Large intestine (tissue), 3 donors: ENCODE results near the gene BRF1. TPM values are rescaled to one million over a fixed set of nuclear protein-coding genes. Genes with fewer than 3 reads are reported as not detected.

Experiments
- DNase-seq, 2 donors: peaks; one replicate each; pipeline versions ENCODE4 v3.0.0 to v3.0.0-alpha.2; 2013
- H3K27ac ChIP-seq: one replicate; pipeline ENCODE4 v1.5.1; 2013; ENCODE audit warnings: low read length
- H3K27me3 ChIP-seq: 2 replicates; pipeline ENCODE4 v1.6.1; 2013; ENCODE audit warnings: low read length; ENCODE audit not compliant: control insufficient read depth, insufficient read depth
- H3K36me3 ChIP-seq: 2 replicates; pipeline ENCODE4 v1.6.1; 2013; ENCODE audit warnings: low read length; ENCODE audit not compliant: control insufficient read depth, insufficient read depth
- H3K4me1 ChIP-seq: one replicate; pipeline ENCODE4 v1.6.1; 2013; ENCODE audit warnings: low read length; ENCODE audit not compliant: control insufficient read depth, insufficient read depth
- H3K4me3 ChIP-seq: one replicate; pipeline ENCODE4 v1.5.1; 2013; ENCODE audit warnings: low read length
- H3K9me3 ChIP-seq: one replicate; pipeline ENCODE4 v1.6.1; 2013; ENCODE audit warnings: mild to moderate bottlenecking, low read depth, low read length, moderate library complexity; ENCODE audit not compliant: control insufficient read depth
- WGBS: methylation state at CpG from one replicate; pipeline ENCODE4 v1.1.5; 2013; ENCODE audit warnings: low lambda C conversion rate; ENCODE audit not compliant: insufficient coverage; 5-methylcytosine and 5-hydroxymethylcytosine counted together
- polyA plus RNA-seq: library from polyadenylated mRNA; unstranded; fragments of 120-200 nt; gene quantifications from one replicate; pipeline ENCODE4 v1.2.1, GENCODE V29; 2013

The BRF1 gene
- polyA plus RNA-seq, 1 donor: 21.6 TPM

DNA sequence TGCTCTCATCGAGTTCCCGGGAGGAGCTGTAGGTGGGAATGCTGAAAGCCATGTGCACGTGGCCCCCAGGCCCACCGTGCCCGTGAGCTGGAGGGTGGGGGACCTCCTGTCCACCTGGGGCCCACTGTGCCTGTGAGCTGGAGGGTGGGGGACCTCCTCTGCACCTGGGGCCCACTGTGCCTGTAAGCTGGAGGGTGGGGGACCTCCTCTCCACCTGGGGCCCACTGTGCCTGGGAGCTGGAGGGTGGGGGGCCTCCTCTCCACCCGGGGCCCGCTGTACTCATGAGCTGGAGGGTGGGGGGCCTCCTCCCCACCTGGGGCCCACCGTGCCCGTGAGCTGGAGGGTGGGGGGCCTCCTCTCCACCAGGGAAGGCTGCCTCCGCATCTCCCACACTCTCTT, 105.8 kb downstream of the BRF1 start:
- Histone ChIP-seq H3K27ac (no peak overlapping the region), H3K9me3 (no peaks in the 10 kb centered on the region), H3K4me3 (no peak overlapping the region), H3K27me3 (peaks cover 74% of the 10 kb centered on the region), H3K36me3 (no peaks in the 10 kb centered on the region), H3K4me1 (peaks cover 16% of the 10 kb centered on the region)
- WGBS: no CpG with 5 or more reads among the region's 10 CpGs
- DNase-seq: no peak

DNA sequence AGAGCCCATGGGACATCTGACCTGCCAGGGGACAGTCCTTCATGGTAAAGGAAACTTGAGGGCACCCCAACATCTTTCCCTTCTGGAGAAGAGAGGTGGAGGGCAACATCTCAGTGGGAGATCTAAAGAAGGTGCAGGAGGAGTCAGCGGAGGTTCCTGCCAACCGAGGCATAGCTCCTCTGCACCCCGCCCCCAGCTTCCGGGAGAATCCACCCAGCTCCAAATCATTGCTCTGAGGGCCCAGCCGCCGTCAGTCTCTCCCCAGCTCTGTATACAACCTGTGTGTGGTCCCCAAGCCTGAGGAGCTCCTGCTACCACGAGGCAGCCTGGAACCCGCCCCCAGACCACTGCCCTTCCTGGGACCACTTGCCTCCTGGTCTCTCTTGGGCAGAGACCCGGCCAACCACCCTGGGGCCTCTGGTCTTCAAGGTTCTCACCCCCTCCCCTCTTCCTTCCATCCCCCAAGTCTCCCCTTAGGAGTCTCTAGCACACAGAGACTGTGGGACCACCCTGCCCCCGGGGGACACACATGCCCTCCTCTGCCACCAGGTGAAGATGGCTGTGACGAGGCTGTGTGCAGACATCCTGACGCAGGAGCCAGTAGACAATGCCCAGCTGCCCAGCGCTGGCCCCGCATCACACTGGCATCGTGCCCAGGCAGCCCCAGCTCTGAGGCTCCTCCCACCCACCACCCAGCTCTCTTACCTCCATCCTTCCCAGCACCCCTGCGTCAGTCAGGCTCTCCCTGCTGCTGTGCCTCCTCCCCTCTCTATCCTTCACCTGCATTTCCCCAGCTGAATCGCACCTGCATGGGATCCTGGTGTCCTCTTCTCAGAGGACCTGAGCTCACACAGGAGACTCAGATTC, 106.7 kb downstream of the BRF1 start:
- H3K27me3 ChIP-seq: peaks cover 67% of the 10 kb centered on the region
- no peak for DNase-seq
- no peaks in the 10 kb centered on the region for H3K9me3 ChIP-seq
- no peak overlapping the region for H3K27ac ChIP-seq
- no peaks in the 10 kb centered on the region for H3K36me3 ChIP-seq
- peaks cover 16% of the 10 kb centered on the region for H3K4me1 ChIP-seq
- H3K4me3 ChIP-seq: no peak overlapping the region
- WGBS: no CpG with 5 or more reads among the region's 17 CpGs

DNA sequence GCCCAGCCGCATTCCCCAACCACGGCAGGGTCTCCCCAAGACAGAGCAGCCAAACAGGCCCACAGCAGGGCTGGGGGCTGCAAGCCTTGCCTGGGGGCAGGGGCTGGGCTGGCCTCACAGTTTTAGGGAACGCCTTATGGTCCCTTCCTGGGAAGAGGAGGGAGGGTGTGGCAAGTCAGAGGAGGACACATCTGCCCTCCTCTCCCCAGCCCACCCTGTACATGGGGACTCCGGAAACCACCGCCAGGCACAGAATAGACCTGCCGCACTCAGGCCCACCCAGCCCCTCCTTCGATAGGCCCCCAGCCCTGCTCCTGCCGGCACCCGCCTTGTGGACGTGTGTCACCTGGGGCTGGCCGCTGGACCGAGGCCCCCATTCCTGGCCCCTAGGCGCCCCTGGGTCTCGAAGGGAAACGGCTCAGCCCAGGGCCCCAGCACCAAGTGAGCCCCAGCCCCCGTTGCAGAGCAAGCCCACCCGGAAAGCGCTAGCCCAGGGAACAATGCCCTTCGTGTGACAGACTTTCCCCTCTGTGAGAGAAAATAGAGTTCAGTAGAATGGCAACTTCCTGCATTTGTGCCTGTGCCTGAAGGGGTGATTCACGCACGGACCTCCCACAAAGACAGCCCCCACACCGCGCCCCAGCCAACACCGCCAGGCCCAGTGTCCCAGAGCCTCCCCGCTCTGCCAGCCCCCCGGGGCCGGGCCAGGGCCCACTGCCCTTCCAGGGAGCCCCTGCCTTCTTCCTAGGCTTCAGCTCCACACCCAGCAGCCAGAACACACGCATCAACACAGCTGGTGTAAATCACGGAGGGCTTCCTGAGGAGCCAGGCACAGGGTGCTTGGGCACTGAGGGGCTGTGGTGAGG, 107.7 kb downstream of the BRF1 start:
- Histone ChIP-seq H3K4me3 (no peak overlapping the region), H3K27ac (no peak overlapping the region), H3K36me3 (no peaks in the 10 kb centered on the region), H3K9me3 (peaks cover 4% of the 10 kb centered on the region), H3K27me3 (peaks cover 60% of the 10 kb centered on the region), H3K4me1 (peaks cover 16% of the 10 kb centered on the region)
- no CpG with 5 or more reads among the region's 29 CpGs for WGBS
- no peak for DNase-seq

DNA sequence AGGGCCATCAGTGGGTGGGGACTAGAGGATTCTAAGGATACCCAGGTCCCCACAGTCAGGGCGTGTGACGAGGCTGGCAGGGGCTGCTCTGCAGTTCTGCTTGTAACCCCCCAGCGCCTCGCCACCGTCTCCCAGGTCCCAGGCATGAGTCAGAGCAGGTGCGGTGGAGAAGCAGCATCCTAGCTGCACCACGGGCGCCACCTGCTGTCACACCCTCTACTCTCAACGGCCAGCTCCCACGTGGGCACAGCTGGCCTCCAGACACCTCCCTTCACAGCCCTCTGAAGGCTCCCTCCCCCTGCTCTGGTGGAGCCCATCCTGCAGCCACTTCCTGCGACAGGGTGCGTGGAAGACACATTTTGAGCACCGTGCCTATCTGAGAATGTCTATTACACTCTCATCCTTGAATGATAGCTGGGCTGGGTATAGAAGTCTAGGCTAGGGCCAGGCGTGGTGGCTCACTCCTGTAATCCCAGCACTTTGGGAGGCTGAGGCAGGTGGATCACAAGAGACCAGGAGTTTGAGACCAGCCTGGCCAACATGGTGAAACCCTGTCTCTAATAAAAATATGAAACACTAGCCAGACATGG, 112.8 kb downstream of the BRF1 start:
- H3K27me3 ChIP-seq: peaks cover 15% of the 10 kb centered on the region
- DNase-seq: peak in 1 of 2 donors; percentile 48
- no CpG with 5 or more reads among the region's 14 CpGs for WGBS
- H3K4me3 ChIP-seq: no peak overlapping the region
- H3K36me3 ChIP-seq: no peaks in the 10 kb centered on the region
- H3K4me1 ChIP-seq: no peaks in the 10 kb centered on the region
- peaks cover 10% of the 10 kb centered on the region for H3K9me3 ChIP-seq
- H3K27ac ChIP-seq: no peak overlapping the region

DNA sequence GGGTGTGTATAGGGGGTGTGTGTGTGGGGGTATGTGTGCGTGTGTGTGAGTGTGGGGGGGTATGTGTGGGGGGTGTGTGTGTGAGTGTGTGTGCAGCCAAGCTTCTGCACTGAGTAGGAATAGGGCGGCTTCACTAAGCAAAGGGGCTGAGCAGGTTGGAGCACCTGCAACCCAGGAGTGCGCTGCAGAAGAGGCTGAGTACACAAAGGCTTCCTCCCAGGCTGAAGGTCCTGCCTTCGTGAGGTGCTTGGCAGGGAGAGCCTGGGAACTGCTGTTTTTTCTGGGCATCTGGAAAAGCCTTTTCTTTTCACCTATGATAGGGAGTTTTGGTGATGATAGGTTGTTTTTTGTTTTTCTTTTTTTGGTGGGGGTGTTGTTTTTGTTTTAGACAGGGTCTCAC, 113.7 kb downstream of the BRF1 start:
- WGBS: no CpG with 5 or more reads among the region's 4 CpGs
- Histone ChIP-seq H3K36me3 (no peaks in the 10 kb centered on the region), H3K27ac (no peak overlapping the region), H3K4me3 (no peak overlapping the region), H3K27me3 (peaks cover 18% of the 10 kb centered on the region), H3K4me1 (no peaks in the 10 kb centered on the region), H3K9me3 (peaks cover 10% of the 10 kb centered on the region)
- DNase-seq: no peak

DNA sequence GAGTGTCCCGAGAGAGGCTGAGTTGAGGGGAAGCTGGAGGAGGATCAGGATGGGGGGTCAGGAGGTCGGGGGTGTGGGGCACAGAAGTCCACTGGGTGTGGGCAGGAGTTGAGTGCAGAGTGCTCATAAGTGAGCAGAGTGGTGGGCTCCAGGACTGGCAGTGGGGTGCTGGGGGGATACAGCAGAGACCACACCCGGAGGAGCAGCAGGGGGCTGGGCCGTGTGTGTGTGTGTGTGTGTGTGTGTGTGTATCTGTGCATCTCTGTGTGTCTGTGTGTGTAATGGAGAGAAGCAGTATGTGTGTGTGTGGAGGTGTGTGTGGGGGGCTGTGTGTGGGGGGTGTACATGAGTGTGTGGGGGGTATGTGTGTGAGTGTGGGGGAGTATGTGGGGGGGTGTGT, 114.8 kb downstream of the BRF1 start:
- H3K27me3 ChIP-seq: peaks cover 17% of the 10 kb centered on the region
- H3K4me3 ChIP-seq: no peak overlapping the region
- no peaks in the 10 kb centered on the region for H3K36me3 ChIP-seq
- H3K4me1 ChIP-seq: peaks cover 5% of the 10 kb centered on the region
- no peak overlapping the region for H3K27ac ChIP-seq
- DNase-seq: no peak
- WGBS: 40% methylated on average over 1 of the region's 4 CpGs
- peaks cover 10% of the 10 kb centered on the region for H3K9me3 ChIP-seq

DNA sequence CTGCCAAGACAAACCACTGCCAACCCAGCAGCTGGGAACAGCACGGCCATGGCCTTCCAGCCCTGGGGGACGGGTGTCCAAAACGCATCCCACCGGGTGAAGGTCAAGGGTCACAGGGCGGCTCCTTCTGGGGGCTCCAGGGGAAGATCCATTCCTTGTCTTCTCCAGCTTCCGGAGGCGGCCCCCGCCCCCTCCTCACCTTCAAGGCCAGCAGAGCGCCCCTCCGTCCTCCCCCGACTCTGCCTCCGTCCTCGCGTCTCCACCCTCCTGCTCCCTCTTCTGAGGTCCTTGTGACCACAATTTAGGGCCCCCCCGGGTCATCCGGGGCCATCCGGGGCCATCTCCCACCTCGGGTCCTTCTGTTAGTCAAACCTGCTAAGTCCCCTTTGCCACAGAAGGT, 115.8 kb downstream of the BRF1 start:
- Histone ChIP-seq H3K27me3 (peaks cover 17% of the 10 kb centered on the region), H3K27ac (no peak overlapping the region), H3K36me3 (no peaks in the 10 kb centered on the region), H3K4me3 (no peak overlapping the region), H3K4me1 (peaks cover 10% of the 10 kb centered on the region), H3K9me3 (peaks cover 10% of the 10 kb centered on the region)
- no peak for DNase-seq
- 80% methylated on average over 6 of the region's 18 CpGs for WGBS

DNA sequence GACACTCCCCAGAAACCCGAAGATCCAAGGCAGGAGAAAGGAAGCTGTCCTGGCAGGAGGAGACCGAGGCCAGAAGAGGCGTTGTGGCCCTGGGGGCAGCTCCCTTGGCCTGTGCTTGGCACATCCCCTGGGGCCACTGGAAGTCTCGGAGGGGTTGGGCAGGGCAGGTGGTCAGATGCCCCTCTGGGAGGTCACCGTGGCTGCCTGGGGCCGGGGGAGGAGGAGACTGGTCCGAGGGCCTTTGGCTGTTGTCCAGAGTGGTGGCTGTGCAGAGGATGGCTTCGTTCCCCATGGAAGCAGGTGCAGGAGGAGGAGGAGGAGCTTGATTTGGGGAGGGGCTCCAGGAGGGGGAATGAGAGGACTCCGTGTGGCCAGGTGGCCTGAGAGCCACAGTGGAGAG, 116.3 kb downstream of the BRF1 start:
- Histone ChIP-seq H3K27me3 (peaks cover 17% of the 10 kb centered on the region), H3K4me3 (no peak overlapping the region), H3K4me1 (peaks cover 10% of the 10 kb centered on the region), H3K36me3 (no peaks in the 10 kb centered on the region), H3K27ac (no peak overlapping the region), H3K9me3 (peaks cover 10% of the 10 kb centered on the region)
- WGBS: 40% methylated on average over 1 of the region's 9 CpGs
- no peak for DNase-seq

DNA sequence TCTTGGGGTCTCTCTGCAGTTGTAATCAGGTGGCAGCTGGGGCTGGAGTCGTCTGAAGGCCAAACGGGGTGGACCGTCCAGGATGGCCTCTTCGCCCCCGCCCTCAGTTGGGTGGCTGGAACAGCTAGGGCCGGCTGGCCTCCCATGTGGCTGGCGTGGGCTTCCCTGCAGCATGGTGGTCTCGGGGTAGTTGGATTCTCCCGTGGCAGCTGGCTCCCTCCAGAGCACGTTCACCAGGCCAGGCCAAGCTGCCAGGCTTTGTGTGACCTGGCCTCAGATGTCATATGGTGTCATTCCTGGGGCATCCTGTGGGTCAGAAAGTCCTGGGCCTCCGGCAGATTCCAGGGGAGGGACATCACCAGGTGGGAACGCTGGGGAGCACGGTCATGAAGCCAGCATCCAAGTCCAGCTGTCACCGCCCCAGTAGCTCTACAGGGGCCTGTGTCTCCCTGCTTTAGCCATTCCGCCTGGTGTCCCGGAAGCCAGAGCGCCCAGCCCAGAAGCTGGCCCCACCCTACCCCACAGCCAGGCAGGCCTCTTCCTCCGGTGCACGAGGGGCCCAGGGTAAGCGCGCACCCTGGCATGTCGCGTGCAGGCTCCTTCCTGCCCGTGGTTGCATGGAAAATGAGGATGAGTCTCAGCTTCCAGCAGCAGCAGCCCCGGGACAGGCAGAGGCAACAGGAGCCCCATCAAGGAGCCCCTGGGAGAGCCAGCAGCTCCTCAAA, 118.3 kb downstream of the BRF1 start:
- peaks cover 4% of the 10 kb centered on the region for H3K36me3 ChIP-seq
- DNase-seq: no peak
- H3K27me3 ChIP-seq: peaks cover 11% of the 10 kb centered on the region
- no CpG with 5 or more reads among the region's 25 CpGs for WGBS
- peaks cover 10% of the 10 kb centered on the region for H3K4me1 ChIP-seq
- H3K4me3 ChIP-seq: no peak overlapping the region
- H3K9me3 ChIP-seq: peaks cover 3% of the 10 kb centered on the region
- H3K27ac ChIP-seq: no peak overlapping the region
